SK-N-SH (cell line): Measurements from ENCODE around the gene FLYWCH1.

ENCODE experiments used
- MAX ChIP-seq: IDR thresholded peaks from 2 replicates; pipeline ENCODE4 v1.4.0; 2012; ENCODE audit warnings: low read depth
- TF ChIP-seq, protein P1 (sequence below): fragments of 200-600 bp; sonication (generic); IDR thresholded peaks from 2 replicates; pipeline ENCODE4 v1.6.1; 2017; ENCODE audit warnings: antibody characterized with exemption, mild to moderate bottlenecking, moderate library complexity

- TF ChIP-seq MAX: peak; percentile 41; the same call in 1 of the 2 replicates
- TF ChIP-seq, protein P1, sequence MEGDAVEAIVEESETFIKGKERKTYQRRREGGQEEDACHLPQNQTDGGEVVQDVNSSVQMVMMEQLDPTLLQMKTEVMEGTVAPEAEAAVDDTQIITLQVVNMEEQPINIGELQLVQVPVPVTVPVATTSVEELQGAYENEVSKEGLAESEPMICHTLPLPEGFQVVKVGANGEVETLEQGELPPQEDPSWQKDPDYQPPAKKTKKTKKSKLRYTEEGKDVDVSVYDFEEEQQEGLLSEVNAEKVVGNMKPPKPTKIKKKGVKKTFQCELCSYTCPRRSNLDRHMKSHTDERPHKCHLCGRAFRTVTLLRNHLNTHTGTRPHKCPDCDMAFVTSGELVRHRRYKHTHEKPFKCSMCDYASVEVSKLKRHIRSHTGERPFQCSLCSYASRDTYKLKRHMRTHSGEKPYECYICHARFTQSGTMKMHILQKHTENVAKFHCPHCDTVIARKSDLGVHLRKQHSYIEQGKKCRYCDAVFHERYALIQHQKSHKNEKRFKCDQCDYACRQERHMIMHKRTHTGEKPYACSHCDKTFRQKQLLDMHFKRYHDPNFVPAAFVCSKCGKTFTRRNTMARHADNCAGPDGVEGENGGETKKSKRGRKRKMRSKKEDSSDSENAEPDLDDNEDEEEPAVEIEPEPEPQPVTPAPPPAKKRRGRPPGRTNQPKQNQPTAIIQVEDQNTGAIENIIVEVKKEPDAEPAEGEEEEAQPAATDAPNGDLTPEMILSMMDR: no peak
Observed at GRCh38 chr16:2968738-2969544, 57.2 kb downstream of the FLYWCH1 start, which contains the start of gene PAQR4.
